RPMI7951 (cell line): ENCODE results near the gene MLLT1. TPM values are rescaled to one million over a fixed set of nuclear protein-coding genes. Genes with fewer than 3 reads are reported as not detected.
A peak's percentile ranks its signal among the peaks of the same experiment; 100 is the strongest.

Source experiments
- DNase-seq: peaks from one replicate; pipeline ENCODE4 v3.0.0-alpha.2; 2012; ENCODE audit warnings: low read depth
- total RNA-seq: library from RNA; depleted of rRNA; stranded (reverse); fragments of >200 nt; shearing (Covaris generic); gene quantifications from 2 replicates; pipeline ENCODE4 v1.2.3, GENCODE V29; 2014

MLLT1 gene
- total RNA-seq, 1 experiment from 2014 or later, result 7.8 TPM

- no peak for DNase-seq
Observed at GRCh38 chr19:6221878-6222746, 57.7 kb downstream of the MLLT1 start.

DNA sequence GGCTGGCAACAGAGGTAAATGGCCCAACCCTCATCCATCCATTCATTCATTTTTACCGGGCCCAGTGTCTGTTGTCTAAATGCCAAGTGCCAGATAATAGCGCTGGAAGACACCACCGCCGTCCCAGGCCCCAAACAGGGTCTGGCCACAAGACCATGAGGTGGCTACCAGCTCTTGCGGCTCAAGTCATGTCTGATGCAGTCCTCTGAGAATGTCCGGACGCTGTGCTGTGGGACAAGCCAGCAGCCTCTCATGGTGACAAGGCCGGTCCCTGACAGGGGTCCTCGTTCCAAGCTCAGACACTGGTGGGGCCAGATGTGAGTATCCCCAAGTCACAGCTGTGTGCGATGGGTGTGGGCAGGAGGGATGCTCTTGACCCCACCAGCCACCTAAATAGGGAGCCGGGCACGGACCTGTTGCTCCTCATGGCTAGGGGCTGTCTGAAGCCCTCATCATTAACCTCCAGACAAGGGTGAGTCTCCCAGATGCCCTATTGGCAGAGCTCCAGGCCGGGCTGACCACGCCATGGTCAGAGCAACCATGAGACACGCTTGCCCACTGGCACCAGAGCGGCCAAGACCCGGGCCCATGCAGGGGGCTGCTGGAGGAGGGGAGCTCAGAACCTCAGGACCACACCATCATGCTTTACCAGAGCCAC is 58.4 kb downstream of the MLLT1 start:
- DNase-seq, result no peak

DNA sequence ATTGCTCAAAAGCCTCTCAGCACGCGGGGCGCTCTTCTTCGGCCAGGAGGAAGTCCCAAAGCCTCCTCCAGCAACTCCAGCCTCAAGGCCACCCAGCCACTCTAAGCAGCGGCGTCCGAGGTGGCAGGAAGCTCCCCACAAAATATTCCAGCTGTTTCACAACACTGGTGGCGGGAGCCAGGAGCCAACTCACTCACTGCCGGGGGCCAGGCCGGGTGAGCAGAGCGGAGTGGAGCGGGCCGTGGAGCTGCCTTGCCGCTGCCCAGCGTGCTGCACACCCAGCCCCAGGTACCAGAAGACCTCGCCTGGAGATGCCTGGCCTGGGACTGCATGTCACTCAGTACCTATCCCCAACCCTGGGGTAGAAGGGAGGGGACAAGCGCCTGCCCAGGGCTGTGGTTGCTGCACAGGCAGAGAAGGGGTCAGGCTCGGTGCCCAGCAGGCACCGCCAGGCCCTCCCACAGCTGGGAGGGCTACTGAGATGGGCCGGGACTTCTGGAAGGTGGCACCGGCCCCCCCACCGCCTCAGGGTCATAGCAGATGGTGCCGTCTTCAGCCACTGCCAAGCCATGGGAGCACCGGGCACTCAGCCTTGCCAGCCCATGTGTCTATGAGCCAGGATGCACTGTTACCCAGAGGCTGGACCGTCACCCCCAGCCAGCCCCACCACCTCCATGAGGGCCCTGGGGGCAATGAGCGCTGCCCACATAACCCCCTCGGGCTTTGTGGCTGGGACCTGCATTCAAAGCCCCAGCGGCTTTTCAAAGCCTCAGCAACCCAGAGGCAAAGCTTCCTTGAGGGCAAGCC is 59.2 kb downstream of the MLLT1 start:
- peak; percentile 75 for DNase-seq

DNA sequence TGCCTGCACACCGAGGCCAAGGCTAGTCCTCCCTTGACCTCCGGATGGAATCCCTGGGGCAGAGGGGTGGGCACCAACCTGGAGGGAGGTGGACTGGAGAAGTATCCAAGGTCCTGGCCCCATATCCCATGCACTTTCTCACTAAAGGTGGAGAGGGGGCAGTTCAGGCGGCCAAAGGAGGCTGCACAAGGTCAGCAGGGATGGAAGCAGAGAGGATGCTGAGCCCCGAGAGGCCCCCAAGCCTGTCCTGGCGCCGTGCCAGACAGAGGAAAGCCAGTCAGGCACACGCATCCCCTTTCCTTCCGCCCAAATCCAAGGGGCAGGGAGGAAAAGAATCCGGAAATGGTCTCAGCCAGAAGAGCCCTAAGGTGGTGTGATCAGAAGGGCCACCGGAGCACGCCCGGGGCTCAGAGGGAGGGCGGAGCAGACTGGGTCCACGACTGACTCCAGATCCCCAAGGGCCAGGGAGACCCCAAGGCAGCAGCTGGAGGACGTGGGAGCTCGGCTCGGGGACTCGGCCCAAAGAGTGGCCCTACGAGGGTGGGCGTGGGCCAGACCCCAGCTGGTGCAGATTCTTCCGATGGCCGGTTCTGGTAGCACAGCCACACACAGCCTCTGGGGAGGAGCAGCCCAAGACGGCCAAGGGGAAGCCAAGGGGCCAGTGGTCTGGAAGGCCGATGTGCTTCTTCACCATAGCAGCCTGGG is 60.0 kb downstream of the MLLT1 start:
- DNase-seq, result no peak

DNA sequence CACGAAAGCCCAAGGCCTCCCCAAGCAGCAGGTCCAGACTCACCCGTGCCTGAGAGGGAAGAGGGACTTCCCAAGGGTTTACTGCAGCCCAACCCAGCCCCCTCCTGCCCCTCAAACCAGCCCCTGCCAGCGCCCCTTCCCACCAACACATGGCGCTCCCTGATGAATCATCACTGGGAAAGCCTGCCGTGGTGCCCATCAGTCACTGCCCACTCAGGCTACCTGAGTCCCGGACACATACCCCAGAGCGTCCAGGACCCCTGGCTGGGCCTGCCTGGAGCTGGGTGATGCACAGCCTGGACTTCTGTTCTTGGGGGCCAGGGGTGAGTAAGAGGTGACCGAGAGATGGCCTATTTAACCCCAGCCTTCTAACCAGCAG is 60.6 kb downstream of the MLLT1 start:
- DNase-seq, result no peak

DNA sequence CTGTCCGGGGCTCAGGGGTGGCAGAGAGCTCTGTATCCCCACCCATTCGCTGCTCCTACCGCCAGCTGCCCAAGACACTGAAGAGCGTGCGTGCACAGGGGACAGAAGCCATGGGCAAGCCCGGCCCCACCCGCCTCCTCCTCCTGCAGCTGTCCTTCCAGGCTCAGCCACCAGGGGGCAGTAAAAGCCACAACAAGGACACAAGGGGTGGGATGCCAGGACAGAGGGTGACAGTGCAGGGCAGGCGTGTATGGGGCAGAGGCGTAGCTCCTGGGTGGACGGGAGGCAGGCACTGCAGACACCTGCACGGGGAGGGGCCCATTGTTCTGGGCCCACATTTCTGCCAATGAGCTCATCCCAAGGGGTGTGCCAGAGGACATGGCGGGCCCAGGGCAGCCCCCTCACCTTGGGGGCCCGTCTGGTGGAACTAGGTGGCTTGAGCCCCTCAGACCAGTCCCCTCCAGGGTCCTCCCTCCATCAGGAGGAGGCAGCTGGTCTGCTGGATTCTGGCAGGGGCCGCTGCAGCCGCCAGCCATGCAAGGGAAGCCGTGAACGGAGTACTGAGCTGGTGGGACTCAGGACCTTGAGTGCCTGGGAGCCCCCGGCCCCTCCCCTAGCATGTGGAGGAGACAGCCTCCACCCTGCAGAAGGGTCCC is 61.2 kb downstream of the MLLT1 start:
- peak; percentile 73 for DNase-seq

DNA sequence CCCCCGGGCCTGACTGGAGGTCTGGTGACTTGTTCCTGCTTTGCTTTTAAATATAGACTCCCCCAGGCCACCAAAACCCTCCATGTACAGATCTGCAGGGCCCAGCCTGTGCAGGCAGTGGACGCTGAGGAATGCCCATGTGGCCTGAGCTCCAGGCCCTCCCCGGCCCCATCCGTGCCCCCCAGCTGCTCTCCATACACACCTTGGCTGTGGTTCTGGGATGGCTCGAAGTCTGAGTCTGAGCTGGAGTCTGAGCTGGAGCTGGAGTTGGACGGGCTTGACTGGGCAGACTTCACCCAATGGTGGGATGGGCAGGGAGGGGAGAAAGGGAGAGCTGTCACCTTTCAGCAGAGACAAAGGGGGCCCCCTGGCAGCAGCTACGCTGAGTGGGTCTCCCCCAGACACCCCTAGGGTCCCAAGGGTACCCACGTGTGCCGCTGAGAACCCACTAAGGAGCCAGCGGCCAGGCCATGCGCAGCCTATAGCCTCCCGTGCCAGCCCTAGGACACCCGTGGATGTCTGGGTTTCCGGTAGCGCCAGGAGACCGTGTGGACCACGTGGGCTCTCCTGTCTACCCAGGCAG is 61.9 kb downstream of the MLLT1 start:
- DNase-seq, result no peak

DNA sequence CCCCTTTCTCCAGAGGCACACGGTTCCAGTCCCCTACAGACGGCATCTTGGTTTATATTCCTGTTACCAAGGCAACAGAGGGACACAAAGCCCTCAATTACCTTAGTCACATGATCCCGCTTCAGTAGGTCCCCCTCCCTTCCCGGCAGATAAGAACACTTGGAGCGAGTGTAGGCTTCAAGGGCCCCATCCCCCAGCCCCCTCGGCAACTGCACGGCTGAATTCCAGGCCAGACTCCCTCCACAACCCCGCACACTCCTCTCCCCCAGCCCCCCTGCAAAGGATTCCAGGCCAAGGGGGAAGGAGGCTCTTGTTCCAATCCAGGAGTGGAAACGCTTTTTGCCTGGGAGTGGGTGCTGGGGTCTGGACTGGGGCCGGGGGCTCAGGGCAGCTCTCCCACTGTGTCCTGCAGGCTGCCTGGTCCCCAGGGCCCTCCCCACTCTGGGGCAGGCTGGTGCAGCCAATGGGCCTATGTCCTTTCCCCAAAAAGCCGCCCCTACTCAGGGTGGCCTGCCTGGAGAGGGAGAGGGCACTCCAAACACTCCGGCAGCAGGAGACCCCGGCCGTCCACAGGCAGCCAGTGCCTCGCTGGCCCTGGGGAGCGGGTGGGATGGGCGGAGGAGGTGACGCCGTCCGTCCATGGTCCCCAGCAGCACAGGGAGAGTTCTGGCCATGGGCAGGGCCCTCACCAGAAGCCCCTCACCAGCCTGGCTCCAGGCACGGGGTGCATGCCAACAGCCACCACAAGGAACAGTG is 62.6 kb downstream of the MLLT1 start:
- DNase-seq, result no peak

DNA sequence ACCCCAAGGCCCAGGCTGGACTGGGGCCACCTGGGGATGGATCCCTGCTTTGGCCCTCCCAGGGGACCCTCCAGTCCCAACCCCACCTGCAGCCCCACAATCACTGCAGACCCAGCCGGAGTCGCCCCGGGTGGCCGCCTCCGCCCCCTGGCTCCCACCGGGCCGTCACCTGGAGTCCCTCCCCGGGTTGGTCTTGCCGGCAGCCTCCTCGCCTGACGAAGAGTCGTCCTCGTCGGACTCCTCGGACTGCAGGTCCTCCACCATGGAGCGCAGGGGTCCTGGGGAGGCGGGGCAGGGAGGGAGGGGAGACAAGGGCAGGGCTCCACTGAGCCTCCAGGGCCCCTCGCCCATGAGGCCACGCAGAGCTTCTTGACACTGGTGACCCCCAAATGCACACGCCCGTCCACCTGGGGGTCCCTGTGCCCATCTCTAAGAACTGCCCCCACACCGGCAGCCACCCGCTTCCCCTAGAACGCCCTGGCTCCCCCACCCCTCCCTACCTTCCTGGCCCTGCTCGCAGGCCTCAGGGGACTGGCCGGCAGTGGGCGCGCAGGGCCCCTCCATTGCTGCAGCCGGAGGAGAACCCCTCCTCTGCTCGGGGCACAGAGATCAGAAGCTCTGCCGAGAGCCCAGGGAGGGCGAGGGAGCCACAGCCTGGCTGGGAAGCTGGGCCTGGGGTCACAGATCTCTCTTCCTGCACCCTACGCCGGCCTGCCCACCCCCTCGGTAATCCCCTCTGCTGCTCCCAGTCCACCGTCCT is 63.4 kb downstream of the MLLT1 start:
- DNase-seq, result no peak

DNA sequence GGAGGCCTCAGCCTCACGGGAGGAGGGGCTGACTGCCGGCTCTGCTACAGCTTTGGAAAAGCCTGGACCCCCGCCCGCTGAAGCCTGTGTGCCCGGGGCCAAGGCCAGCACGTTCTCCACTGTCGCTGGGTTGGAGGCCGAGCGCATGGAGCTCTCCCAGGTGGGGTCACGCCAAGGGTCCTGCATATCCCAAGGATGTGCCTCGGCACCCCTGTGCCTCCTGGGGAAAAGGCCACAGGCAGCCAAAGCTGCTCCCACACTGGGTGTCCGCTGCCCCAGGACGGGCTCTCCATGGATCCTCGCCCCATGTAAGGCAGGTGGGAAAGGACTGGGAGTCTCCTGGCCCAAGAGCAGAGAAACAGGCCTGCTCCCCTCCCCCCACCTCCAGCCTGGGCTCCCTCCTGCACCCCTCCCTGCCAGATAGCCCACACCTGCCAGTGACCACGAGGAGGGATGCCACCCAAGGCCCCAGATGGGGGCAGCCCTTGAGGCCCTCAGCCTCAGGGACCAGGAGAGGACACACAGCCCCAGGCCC is 64.0 kb downstream of the MLLT1 start:
- no peak for DNase-seq

GRCh38 chr19:6214881-6215541 is 64.8 kb downstream of the MLLT1 start:
- DNase-seq, result no peak

DNA sequence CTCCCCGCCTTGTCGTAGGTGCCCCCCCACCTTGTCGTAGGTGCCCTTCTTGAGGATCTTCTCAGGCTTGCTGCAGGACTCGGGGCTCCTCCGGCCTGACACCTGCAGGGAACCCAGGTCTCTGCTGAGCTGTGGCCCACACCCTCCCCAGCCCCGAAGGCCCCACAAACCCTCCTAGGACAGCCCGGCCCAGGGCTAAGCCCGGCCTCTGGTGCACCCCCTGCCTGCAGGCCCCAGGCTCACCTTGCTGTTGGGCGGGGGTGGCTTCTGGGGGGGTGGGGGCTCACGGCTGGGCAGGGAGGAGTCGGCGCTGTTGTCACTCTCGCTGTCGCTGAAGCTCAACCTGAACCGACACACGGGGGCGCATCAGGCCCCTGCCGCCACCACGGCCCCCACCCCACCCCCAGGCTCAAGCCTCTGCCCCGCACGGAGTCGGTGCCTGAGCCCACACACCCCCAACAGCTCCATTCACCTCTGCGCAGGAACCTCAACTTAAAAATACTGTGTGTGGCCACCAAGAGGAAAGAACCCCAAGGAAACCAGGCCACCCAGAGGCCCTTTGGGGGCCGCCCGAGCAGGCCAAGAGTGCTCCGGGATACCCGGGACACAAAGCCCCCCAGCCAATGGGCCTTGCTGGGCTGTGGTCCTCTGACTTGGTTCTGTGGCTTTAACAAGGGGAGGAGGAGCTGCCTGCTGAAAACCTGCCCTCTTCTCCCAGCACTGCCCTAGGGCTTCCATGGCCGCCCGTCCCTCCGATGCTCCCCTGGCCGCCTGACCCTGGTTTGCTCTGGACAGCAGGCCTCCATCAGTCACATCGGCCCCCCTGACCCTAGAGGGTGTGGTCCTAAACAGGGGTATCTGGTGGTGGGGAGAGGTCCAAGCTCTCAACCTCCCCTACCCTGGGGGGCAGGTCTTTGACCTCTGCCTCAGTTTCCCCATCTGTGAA is 65.8 kb downstream of the MLLT1 start:
- DNase-seq, result no peak

- DNase-seq, result no peak
Observed at GRCh38 chr19:6213266-6213595, 66.5 kb downstream of the MLLT1 start.

GRCh38 chr19:6212403-6213265 is 67.1 kb downstream of the MLLT1 start:
- DNase-seq, result no peak

DNA sequence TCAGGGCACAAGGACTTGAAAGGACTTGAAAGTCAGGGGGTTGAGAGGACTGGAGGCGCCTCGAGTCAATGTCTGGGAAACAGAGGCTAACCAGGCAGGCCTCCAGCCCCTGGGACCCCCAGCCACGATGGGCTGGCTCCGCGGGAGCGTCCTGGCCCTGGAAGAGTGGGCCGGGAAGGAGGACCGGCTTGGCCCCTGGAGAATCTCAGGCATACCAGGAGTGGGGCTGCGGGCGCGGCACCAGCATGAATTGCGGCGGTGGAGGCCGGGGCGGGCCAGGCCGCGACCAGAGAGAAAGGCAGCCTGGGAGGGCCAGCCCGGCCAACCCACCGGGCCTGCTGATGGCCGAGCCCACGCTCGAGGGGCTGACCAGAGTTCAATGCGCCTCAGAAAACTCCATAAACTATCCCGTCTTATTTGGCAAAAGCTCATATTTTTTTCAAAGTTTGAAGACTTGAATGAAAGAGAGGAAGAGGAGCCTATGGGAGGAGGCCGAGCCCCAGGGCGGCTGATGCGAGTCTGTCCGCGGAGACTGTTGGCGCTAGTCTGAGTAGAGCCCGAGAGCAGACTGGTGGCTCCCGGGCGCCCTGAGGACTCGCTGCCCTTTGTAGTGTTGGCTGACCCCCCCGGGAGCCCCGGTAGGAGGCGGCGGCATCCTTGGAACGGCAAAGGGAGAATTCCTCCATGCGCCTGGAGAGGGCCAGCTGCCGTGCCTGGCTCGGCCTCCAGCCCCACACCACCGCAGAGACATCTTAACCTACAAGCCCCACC is 68.0 kb downstream of the MLLT1 start:
- no peak for DNase-seq
